Osteocyte (in vitro differentiated cells): ENCODE measurements around the gene ZFYVE9. TPM values are rescaled to one million over a fixed set of nuclear protein-coding genes. Genes with fewer than 3 reads are reported as not detected.
"Not testable (repeated sequence)": the region's sequence is repeated elsewhere in the genome, so short reads cannot be mapped to it uniquely, and the experiment has no call there.

ENCODE experiments used
- DNase-seq: peaks from one replicate; pipeline ENCODE4 v3.0.0; 2021; ENCODE audit warnings: mixed read lengths; ENCODE audit not compliant: unreplicated experiment; ENCODE audit errors: extremely low spot score
- H3K27ac Mint-ChIP-seq: one replicate; pipeline ENCODE4 v1.8.0; 2021; ENCODE audit warnings: mild to moderate bottlenecking, mixed read lengths; ENCODE audit not compliant: unreplicated experiment
- H3K27me3 Mint-ChIP-seq: one replicate; pipeline ENCODE4 v1.8.0; 2021; ENCODE audit warnings: mixed read lengths; ENCODE audit not compliant: unreplicated experiment
- H3K36me3 Mint-ChIP-seq: one replicate; pipeline ENCODE4 v1.8.0; 2021; ENCODE audit warnings: mixed read lengths; ENCODE audit not compliant: unreplicated experiment
- H3K4me1 Mint-ChIP-seq: one replicate; pipeline ENCODE4 v1.8.0; 2021; ENCODE audit warnings: mixed read lengths; ENCODE audit not compliant: unreplicated experiment
- H3K4me3 Mint-ChIP-seq: one replicate; pipeline ENCODE4 v1.8.0; 2021; ENCODE audit warnings: mild to moderate bottlenecking, moderate library complexity, mixed read lengths; ENCODE audit not compliant: unreplicated experiment
- H3K9me3 Mint-ChIP-seq: one replicate; pipeline ENCODE4 v1.8.0; 2021; ENCODE audit warnings: mixed read lengths; ENCODE audit not compliant: unreplicated experiment
- CTCF ChIP-seq: fragments of 200-600 bp; sonication (generic); IDR thresholded peaks from 2 replicates; pipeline ENCODE4 v1.5.0; 2021; ENCODE audit warnings: antibody characterized with exemption, mild to moderate bottlenecking, moderate library complexity
- total RNA-seq: library from RNA; stranded (reverse); gene quantifications from 2 replicates; pipeline ENCODE4 v1.2.1, GENCODE V29; 2021

The ZFYVE9 gene
- total RNA-seq, 1 donor from 2014 or later: 25.9 TPM

GRCh38 chr1:52142220-52143183 is 613 bp downstream of the ZFYVE9 start:
- Mint-ChIP-seq H3K4me1 (peaks cover 34% of the 10 kb centered on the region), H3K27ac (peak overlapping the region; percentile 64), H3K4me3 (peak overlapping the region; percentile 76), H3K9me3 (no peaks in the 10 kb centered on the region), H3K27me3 (no peaks in the 10 kb centered on the region), H3K36me3 (no peaks in the 10 kb centered on the region)
- TF ChIP-seq CTCF: no peak
- peak; percentile 86 for DNase-seq

GRCh38 chr1:52145137-52145536 is 3.2 kb downstream of the ZFYVE9 start:
- H3K27me3 Mint-ChIP-seq: no peaks in the 10 kb centered on the region
- no peak overlapping the region for H3K4me3 Mint-ChIP-seq
- DNase-seq: no peak
- no peaks in the 10 kb centered on the region for H3K9me3 Mint-ChIP-seq
- TF ChIP-seq CTCF: no peak
- no peaks in the 10 kb centered on the region for H3K36me3 Mint-ChIP-seq
- no peak overlapping the region for H3K27ac Mint-ChIP-seq
- H3K4me1 Mint-ChIP-seq: peaks cover 22% of the 10 kb centered on the region

- H3K36me3 Mint-ChIP-seq, H3K9me3 Mint-ChIP-seq, H3K27me3 Mint-ChIP-seq, DNase-seq, H3K27ac Mint-ChIP-seq, H3K4me1 Mint-ChIP-seq, H3K4me3 Mint-ChIP-seq: not testable (repeated sequence)
Observed at GRCh38 chr1:52150445-52150844, 8.6 kb downstream of the ZFYVE9 start.

GRCh38 chr1:52150946-52151345 is 9.1 kb downstream of the ZFYVE9 start:
- Mint-ChIP-seq H3K9me3 (no peaks in the 10 kb centered on the region), H3K4me3 (no peak overlapping the region), H3K27ac (no peak overlapping the region), H3K4me1 (no peaks in the 10 kb centered on the region), H3K27me3 (no peaks in the 10 kb centered on the region), H3K36me3 (no peaks in the 10 kb centered on the region)
- TF ChIP-seq CTCF: no peak
- DNase-seq: no peak

GRCh38 chr1:52152572-52152971 is 10.7 kb downstream of the ZFYVE9 start:
- Mint-ChIP-seq H3K27ac (no peak overlapping the region), H3K36me3 (no peaks in the 10 kb centered on the region), H3K9me3 (no peaks in the 10 kb centered on the region), H3K27me3 (no peaks in the 10 kb centered on the region), H3K4me1 (no peaks in the 10 kb centered on the region), H3K4me3 (no peak overlapping the region)
- TF ChIP-seq CTCF: no peak
- DNase-seq: no peak
